Loucy (cell line): Measurements from ENCODE around the gene EIF3K.

Experiments used
- H2AFZ ChIP-seq: fragments of 200-600 bp; sonication (generic); 2 replicates; pipeline ENCODE4 v1.6.0; 2016; ENCODE audit warnings: antibody characterized with exemption, mild to moderate bottlenecking, low read length, moderate library complexity
- H3F3A ChIP-seq: fragments of 200-600 bp; 2 replicates; pipeline ENCODE4 v1.6.0; 2016; ENCODE audit warnings: antibody characterized with exemption, low read depth, mild to moderate bottlenecking
- H3K27me3 ChIP-seq: fragments of 200-600 bp; sonication (generic); 2 replicates; pipeline ENCODE4 v1.6.1; 2014; ENCODE audit warnings: low read length, mild to moderate bottlenecking; ENCODE audit not compliant: insufficient read depth, poor library complexity, severe bottlenecking
- H3K36me3 ChIP-seq: fragments of 200-600 bp; sonication (generic); 2 replicates; pipeline ENCODE4 v1.6.1; 2016; ENCODE audit warnings: low read length; ENCODE audit not compliant: insufficient read depth
- H3K4me1 ChIP-seq: fragments of 200-600 bp; sonication (generic); 2 replicates; pipeline ENCODE4 v1.5.1; 2014; ENCODE audit warnings: low read length, mild to moderate bottlenecking; ENCODE audit not compliant: insufficient read depth, poor library complexity, severe bottlenecking
- H3K4me2 ChIP-seq: fragments of 200-600 bp; sonication (generic); 2 replicates; pipeline ENCODE4 v1.6.0; 2014; ENCODE audit warnings: antibody characterized with exemption, low read length, low read depth, mild to moderate bottlenecking; ENCODE audit not compliant: poor library complexity, severe bottlenecking
- H3K4me3 ChIP-seq: fragments of 200-600 bp; sonication (generic); 2 replicates; pipeline ENCODE4 v1.5.1; 2014; ENCODE audit warnings: low read length, mild to moderate bottlenecking, mixed read lengths; ENCODE audit not compliant: poor library complexity, severe bottlenecking
- H3K79me2 ChIP-seq: fragments of 200-600 bp; sonication (generic); 2 replicates; pipeline ENCODE4 v1.6.1; 2014; ENCODE audit warnings: low read length; ENCODE audit not compliant: insufficient read depth
- H3K9ac ChIP-seq: fragments of 200-600 bp; sonication (generic); 2 replicates; pipeline ENCODE4 v1.6.0; 2014; ENCODE audit warnings: mild to moderate bottlenecking, low read depth, low read length, moderate library complexity; ENCODE audit not compliant: poor library complexity, severe bottlenecking
- H3K9me2 ChIP-seq: fragments of 200-600 bp; sonication (generic); replicated peaks from 2 replicates; pipeline ENCODE4 v1.6.1; 2016; ENCODE audit warnings: low read depth, low read length, mixed read lengths
- H3K9me3 ChIP-seq: fragments of 200-600 bp; sonication (generic); 2 replicates; pipeline ENCODE4 v1.6.1; 2014; ENCODE audit warnings: mild to moderate bottlenecking, antibody characterized with exemption, low read length, low read depth; ENCODE audit not compliant: insufficient read depth
- H4K20me1 ChIP-seq: fragments of 200-600 bp; sonication (generic); 2 replicates; pipeline ENCODE4 v1.6.0; 2014; ENCODE audit warnings: antibody characterized with exemption, low read length, mild to moderate bottlenecking; ENCODE audit not compliant: insufficient read depth, poor library complexity, severe bottlenecking
- EZH2phosphoT487 ChIP-seq: fragments of 200-600 bp; IDR thresholded peaks from 2 replicates; pipeline ENCODE4 v1.6.1; 2018; ENCODE audit warnings: antibody characterized with exemption, mild to moderate bottlenecking, moderate library complexity, borderline replicate concordance
- TF ChIP-seq, protein P1 (sequence below): fragments of 200-600 bp; sonication (generic); conservative IDR thresholded peaks from 2 replicates; pipeline ENCODE4 v1.5.1; 2014; ENCODE audit warnings: mild to moderate bottlenecking, antibody characterized with exemption, low read length

Gene EIF3K

DNA sequence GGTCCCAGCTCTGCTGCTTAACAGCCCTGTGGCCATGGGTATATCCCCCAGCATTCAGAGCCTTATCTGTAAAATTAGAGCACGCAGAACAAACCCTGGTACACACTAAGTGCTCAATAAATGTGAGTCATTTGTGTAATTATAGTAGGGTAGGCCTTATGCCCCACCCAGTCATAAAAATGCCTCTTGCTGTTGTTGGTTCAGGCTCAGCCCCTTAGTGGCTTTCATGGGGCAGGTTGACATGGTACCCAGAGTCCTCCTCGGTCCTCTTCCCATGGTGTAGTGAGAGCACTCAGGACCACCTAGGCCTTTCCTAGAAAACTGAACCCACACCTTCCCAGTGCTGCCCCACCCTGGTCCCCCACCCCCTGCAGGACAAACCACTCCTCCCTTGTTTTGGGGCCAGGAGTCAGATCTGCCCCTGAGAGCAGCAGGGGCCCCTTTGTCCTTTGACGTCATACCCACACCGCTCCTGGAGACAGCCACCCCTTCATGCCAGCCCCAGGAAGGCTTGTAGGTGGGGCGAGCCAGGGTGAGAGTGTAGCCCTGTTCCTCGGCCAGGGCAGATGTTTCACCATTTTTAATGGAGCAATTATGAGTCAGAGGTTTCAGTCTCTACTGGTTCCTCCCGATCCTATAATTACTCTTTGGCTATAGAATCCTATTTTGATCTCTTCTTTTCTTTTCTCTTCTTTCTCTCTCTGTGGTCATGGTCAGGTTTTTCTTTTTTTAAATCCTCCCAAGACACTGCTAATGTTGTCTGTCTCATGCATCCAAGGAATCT lies 65.3 kb downstream of the EIF3K start:
- no peaks in the 10 kb centered on the region for H3K9me2 ChIP-seq
- peaks cover 23% of the 10 kb centered on the region for H4K20me1 ChIP-seq
- H3K4me3 ChIP-seq = peak overlapping the region; percentile 8
- H3K9ac ChIP-seq = peak overlapping the region; percentile 67
- H3K36me3 ChIP-seq = peaks cover 5% of the 10 kb centered on the region; the same call in 1 of the 2 replicates
- no peaks in the 10 kb centered on the region for H3F3A ChIP-seq
- peaks cover 100% of the 10 kb centered on the region for H3K79me2 ChIP-seq
- H3K4me1 ChIP-seq = peaks cover 90% of the 10 kb centered on the region
- TF ChIP-seq, protein P1, sequence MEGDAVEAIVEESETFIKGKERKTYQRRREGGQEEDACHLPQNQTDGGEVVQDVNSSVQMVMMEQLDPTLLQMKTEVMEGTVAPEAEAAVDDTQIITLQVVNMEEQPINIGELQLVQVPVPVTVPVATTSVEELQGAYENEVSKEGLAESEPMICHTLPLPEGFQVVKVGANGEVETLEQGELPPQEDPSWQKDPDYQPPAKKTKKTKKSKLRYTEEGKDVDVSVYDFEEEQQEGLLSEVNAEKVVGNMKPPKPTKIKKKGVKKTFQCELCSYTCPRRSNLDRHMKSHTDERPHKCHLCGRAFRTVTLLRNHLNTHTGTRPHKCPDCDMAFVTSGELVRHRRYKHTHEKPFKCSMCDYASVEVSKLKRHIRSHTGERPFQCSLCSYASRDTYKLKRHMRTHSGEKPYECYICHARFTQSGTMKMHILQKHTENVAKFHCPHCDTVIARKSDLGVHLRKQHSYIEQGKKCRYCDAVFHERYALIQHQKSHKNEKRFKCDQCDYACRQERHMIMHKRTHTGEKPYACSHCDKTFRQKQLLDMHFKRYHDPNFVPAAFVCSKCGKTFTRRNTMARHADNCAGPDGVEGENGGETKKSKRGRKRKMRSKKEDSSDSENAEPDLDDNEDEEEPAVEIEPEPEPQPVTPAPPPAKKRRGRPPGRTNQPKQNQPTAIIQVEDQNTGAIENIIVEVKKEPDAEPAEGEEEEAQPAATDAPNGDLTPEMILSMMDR = no peak
- no peak for TF ChIP-seq EZH2phosphoT487
- peak overlapping the region; percentile 54 for H3K4me2 ChIP-seq
- no peaks in the 10 kb centered on the region for H3K9me3 ChIP-seq
- no peak overlapping the region for H2AFZ ChIP-seq
- H3K27me3 ChIP-seq = no peaks in the 10 kb centered on the region

DNA sequence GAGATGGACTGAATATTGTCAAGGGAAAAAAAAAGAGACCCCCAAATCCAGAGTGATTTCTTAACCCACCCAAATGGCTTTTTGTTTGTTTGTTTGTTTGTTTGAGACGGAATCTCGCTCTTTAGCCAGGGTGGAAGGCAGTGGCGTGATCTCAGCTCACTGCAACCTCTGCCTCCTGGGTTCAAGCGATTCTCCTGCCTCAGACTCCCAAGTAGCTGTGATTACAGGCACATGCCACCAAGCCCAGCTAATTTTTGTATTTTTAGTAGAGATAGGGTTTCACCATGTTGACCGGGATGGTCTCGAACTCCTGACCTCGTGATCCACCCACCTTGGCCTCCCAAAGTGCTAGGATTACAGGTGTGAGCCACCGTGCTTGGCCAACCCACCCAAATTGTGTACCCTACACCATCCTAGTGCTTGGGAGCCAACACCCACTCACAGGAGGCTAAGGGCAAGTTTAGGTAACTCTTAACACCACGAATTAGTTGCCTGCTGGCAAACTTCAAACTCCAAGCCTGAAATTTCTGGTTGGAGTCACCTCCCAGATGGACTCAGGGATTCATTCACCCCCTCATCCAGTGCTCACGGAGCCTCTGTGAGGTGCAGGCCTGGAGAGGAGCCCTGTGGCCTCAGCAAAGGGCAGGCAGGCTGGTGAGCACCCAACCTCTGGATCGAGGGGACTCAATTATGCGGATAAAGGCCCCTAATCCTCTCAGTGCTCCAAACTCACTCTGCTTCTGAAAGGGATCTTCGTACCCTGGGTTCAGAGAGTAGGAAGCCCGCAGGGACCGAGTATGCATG lies 66.1 kb downstream of the EIF3K start:
- Histone ChIP-seq H3K36me3 (peaks cover 7% of the 10 kb centered on the region; the same call in 1 of the 2 replicates), H3K9ac (peak overlapping the region; percentile 67), H3K79me2 (peaks cover 100% of the 10 kb centered on the region), H2AFZ (no peak overlapping the region), H3K4me2 (peak overlapping the region; percentile 73), H3K9me2 (no peaks in the 10 kb centered on the region), H3K27me3 (no peaks in the 10 kb centered on the region), H3K4me1 (peaks cover 88% of the 10 kb centered on the region), H3K9me3 (no peaks in the 10 kb centered on the region), H4K20me1 (peaks cover 20% of the 10 kb centered on the region), H3K4me3 (peak overlapping the region; percentile 58), H3F3A (no peaks in the 10 kb centered on the region)
- TF ChIP-seq EZH2phosphoT487 = no peak
- TF ChIP-seq, protein P1 = no peak

DNA sequence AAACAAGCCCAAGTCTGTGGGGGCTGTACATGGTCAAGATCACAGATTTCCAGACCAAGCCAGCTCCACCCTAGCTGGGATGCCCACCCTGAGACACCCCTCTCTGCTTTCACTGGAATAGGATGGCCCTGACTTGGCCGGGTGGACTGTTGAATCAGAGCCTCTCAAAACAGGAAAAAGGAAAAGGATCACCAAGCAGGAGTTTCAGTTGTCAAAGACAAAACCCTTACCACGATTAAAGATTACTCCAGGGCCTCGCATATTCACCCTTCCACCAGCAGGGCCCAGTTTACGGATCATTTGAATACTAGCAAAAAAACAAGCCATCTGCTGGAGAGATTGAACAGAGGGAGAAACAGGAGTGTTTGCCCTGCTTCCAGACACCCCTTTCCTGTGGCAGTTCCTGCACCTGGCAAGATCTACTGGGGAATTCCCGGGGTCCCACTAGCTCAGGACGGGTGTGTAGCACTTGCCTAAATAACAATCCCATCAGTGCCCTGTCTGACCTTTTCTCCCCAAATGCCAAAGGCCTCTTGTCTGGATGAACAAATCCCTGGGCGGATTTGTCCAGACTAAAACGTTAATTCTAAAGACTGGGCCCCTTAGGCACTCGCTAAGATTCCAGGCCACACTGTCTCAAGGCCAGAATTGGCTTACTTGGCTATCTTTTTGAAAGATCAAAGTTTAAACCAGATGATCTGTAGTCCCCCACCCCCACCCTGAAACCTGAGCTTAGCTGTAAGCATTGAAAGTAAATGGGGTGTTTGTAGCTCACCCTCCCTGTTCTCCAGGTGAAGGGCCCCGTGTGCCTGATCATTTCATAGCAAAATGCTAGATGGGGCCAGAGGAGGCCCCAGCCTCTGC lies 66.9 kb downstream of the EIF3K start:
- Histone ChIP-seq H3K9ac (peak overlapping the region; percentile 67), H3K4me1 (peaks cover 87% of the 10 kb centered on the region), H3K9me2 (no peaks in the 10 kb centered on the region), H4K20me1 (peaks cover 14% of the 10 kb centered on the region), H3K9me3 (no peaks in the 10 kb centered on the region), H3K4me3 (peak overlapping the region; percentile 58), H3K4me2 (peak overlapping the region; percentile 73), H3K36me3 (peaks cover 10% of the 10 kb centered on the region; the same call in 1 of the 2 replicates), H2AFZ (no peak overlapping the region), H3K79me2 (peaks cover 100% of the 10 kb centered on the region), H3K27me3 (no peaks in the 10 kb centered on the region), H3F3A (no peaks in the 10 kb centered on the region; the same call in 1 of the 2 replicates)
- TF ChIP-seq, protein P1 = peak; percentile 54
- TF ChIP-seq EZH2phosphoT487 = no peak
